Measurements from ENCODE around the gene NPAS1. TPM values are rescaled to one million over a fixed set of nuclear protein-coding genes. Genes with fewer than 3 reads are reported as not detected.

The NPAS1 gene
- total RNA-seq, 1 experiment from 2014 or later = 4.6 TPM

- BruUV-seq (replicated peaks) = no TSS peak
- Histone ChIP-seq H3K27ac (ENCODE audit: low read depth, low read length) (no peak overlapping the region), H3K4me1 (ENCODE audit: control insufficient read depth in 1 of 2, insufficient read depth in 2 of 2, low read length in 2 of 2) (peaks cover 34 to 46% of the 10 kb centered on the region in 2 experiments), H3K9me2 (ENCODE audit: insufficient read depth) (no peaks in the 10 kb centered on the region), H2AFZ (ENCODE audit: low read depth, low read length, poor library complexity, severe bottlenecking) (no peak overlapping the region), H3K79me2 (ENCODE audit: insufficient read depth, low read length) (peaks cover 29% of the 10 kb centered on the region), H4K20me1 (ENCODE audit: insufficient read depth) (no peaks in the 10 kb centered on the region), H3K36me3 (ENCODE audit: control insufficient read depth in 1 of 2, insufficient read depth in 2 of 2, low read length in 2 of 2) (peaks cover 10 to 15% of the 10 kb centered on the region in 2 experiments; a peak in 3 of 4 replicates), H3K9ac (ENCODE audit: low read length) (no peak overlapping the region), H3K9me3 (ENCODE audit: control insufficient read depth in 1 of 2, insufficient read depth in 1 of 2, low read depth in 1 of 2, low read length in 2 of 2) (no peaks in the 10 kb centered on the region), H3K4me2 (ENCODE audit: low read length) (no peak overlapping the region), H3K27me3 (ENCODE audit: insufficient read depth, low read length) (no peaks in the 10 kb centered on the region), H3K4me3 (replicated peaks in 1 of 2; ENCODE audit: low read depth in 1 of 2, low read length in 2 of 2) (no peak overlapping the region)
- DNase-seq (ENCODE audit: low read depth, low spot score) = no peak
- ChIA-PET RAD21 (ENCODE audit: low non-redundant PET in 1 of 2, low total read pairs in 2 of 2, uncharacterized antibody in 2 of 2, unreplicated experiment in 2 of 2) (no interaction called here), CTCF (no interaction called here), POLR2A (interaction anchor here (2.6 kb wide), 1 partner anchor 20 kb away, joined by 7 read pairs; the partner anchor contains the start of gene ZC3H4)
- ATAC-seq = no peak
- TF ChIP-seq EZH2phosphoT487 (IDR thresholded peaks at IDR 0.05; ENCODE audit: borderline replicate concordance) = no peak
- no peak for TF ChIP-seq JUND (IDR thresholded peaks at IDR 0.05)
- TF ChIP-seq RAD21 (IDR thresholded peaks at IDR 0.05; ENCODE audit: low read depth) = no peak
- TF ChIP-seq POLR2AphosphoS5 (IDR thresholded peaks at IDR 0.05; ENCODE audit: low read depth, low read length) = no peak
- TF ChIP-seq ELF1 (IDR thresholded peaks at IDR 0.05; ENCODE audit: borderline replicate concordance, low read depth) = no peak
- no peak for TF ChIP-seq ATF3 (IDR thresholded peaks at IDR 0.05)
- TF ChIP-seq CBX3 (IDR thresholded peaks at IDR 0.05; ENCODE audit: low read depth) = no peak
- TF ChIP-seq ZNF274 (IDR thresholded peaks at IDR 0.05; ENCODE audit: low read depth, low read length) = no peak
- no peak for TF ChIP-seq POLR2A (IDR thresholded peaks at IDR 0.05; ENCODE audit: borderline replicate concordance, extremely low read depth, insufficient read depth, insufficient read length)
- no peak for TF ChIP-seq YY1 (IDR thresholded peaks at IDR 0.05; ENCODE audit: extremely low read depth, insufficient replicate concordance, low read depth, low read length)
- no peak for TF ChIP-seq ZBTB33 (IDR thresholded peaks at IDR 0.05; ENCODE audit: extremely low read depth, insufficient replicate concordance, low read length)
- TF ChIP-seq CTCF (IDR thresholded peaks at IDR 0.05 in 2 of 3, conservative IDR thresholded peaks at IDR 0.05 in 1 of 3; ENCODE audit: borderline replicate concordance in 1 of 3, insufficient read depth in 1 of 3, low read depth in 2 of 3, low read length in 2 of 3) = no peak
- TF ChIP-seq CEBPB (IDR thresholded peaks at IDR 0.05; ENCODE audit: low read depth) = no peak
- no peak for TF ChIP-seq SRF (IDR thresholded peaks at IDR 0.05; ENCODE audit: low read depth)
- TF ChIP-seq REST (IDR thresholded peaks at IDR 0.05; ENCODE audit: low read depth) = no peak
- no peak for TF ChIP-seq EZH2 (IDR thresholded peaks at IDR 0.05)
- no peak for TF ChIP-seq FOSL1 (IDR thresholded peaks at IDR 0.05; ENCODE audit: low read depth)
- no peak for TF ChIP-seq MAX (IDR thresholded peaks at IDR 0.05)
- intact Hi-C loops (cut with micrococcal nuclease) = no loop called here
Measured at GRCh38 chr19:47093254-47093653, 73.6 kb downstream of the NPAS1 start.
